Large intestine (tissue), 3 donors: ENCODE data around the gene CD300LF. TPM values are rescaled to one million over a fixed set of nuclear protein-coding genes. Genes with fewer than 3 reads are reported as not detected.

Experiments
- DNase-seq, 2 donors: peaks; one replicate each; pipeline versions ENCODE4 v3.0.0 to v3.0.0-alpha.2; 2013
- H3K27ac ChIP-seq: one replicate; pipeline ENCODE4 v1.5.1; 2013; ENCODE audit warnings: low read length
- H3K27me3 ChIP-seq: 2 replicates; pipeline ENCODE4 v1.6.1; 2013; ENCODE audit warnings: low read length; ENCODE audit not compliant: control insufficient read depth, insufficient read depth
- H3K36me3 ChIP-seq: 2 replicates; pipeline ENCODE4 v1.6.1; 2013; ENCODE audit warnings: low read length; ENCODE audit not compliant: control insufficient read depth, insufficient read depth
- H3K4me1 ChIP-seq: one replicate; pipeline ENCODE4 v1.6.1; 2013; ENCODE audit warnings: low read length; ENCODE audit not compliant: control insufficient read depth, insufficient read depth
- H3K4me3 ChIP-seq: one replicate; pipeline ENCODE4 v1.5.1; 2013; ENCODE audit warnings: low read length
- H3K9me3 ChIP-seq: one replicate; pipeline ENCODE4 v1.6.1; 2013; ENCODE audit warnings: mild to moderate bottlenecking, low read depth, low read length, moderate library complexity; ENCODE audit not compliant: control insufficient read depth
- WGBS: methylation state at CpG from one replicate; pipeline ENCODE4 v1.1.5; 2013; ENCODE audit warnings: low lambda C conversion rate; ENCODE audit not compliant: insufficient coverage; 5-methylcytosine and 5-hydroxymethylcytosine counted together
- polyA plus RNA-seq: library from polyadenylated mRNA; unstranded; fragments of 120-200 nt; gene quantifications from one replicate; pipeline ENCODE4 v1.2.1, GENCODE V29; 2013

The CD300LF gene
- polyA plus RNA-seq, 1 donor, result 2.2 TPM

DNA sequence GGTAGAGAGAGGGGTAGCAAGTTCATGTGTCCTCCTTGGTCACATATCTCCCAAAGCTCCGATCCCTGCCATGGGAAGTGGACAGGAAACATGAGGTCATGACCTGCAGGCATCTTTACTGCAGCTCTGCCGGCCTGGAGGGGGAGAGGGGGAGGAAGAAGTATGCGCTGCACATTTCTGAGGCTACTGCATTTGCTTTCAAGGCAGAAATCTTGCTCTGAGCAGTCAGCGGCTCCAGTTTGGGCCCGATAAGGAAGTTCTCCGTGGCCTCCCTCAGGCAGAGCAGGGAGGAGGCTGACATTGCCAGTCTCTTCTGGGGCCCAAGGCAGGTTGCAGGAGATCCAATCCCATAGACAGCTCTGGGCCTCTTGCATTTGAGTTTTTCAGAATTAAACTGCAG, 34.2 kb upstream of the CD300LF start:
- H3K9me3 ChIP-seq, result peaks cover 2% of the 10 kb centered on the region
- peak overlapping the region; percentile 56 for H3K27ac ChIP-seq
- WGBS, result no CpG with 5 or more reads among the region's 6 CpGs
- H3K4me3 ChIP-seq, result no peak overlapping the region
- H3K4me1 ChIP-seq, result peaks cover 54% of the 10 kb centered on the region
- peaks cover 5% of the 10 kb centered on the region for H3K36me3 ChIP-seq
- no peak for DNase-seq
- no peaks in the 10 kb centered on the region for H3K27me3 ChIP-seq

DNA sequence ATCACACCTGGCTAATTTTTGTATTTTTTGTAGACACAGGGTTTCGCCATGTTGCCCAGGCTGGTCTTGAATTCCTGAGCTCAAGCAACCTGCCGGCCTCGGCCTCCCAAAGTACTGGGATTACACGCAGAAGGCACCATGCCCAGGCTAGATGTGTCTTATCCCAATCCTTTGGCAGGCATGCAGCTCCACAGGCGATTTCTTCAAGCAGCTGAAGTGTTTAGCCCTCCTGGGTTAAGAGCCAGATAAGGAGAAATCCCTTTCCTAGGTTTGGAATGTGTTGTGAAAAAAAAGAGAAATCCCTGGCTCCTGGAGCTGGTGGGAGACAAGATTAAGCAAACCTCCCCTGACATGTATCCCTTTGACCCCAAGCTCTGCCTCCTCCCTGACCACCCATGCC, 33.7 kb upstream of the CD300LF start:
- Histone ChIP-seq H3K9me3 (peaks cover 2% of the 10 kb centered on the region), H3K36me3 (peaks cover 2% of the 10 kb centered on the region), H3K4me3 (no peak overlapping the region), H3K4me1 (peaks cover 54% of the 10 kb centered on the region), H3K27me3 (no peaks in the 10 kb centered on the region), H3K27ac (no peak overlapping the region)
- DNase-seq, result no peak
- 100% methylated on average over 2 of the region's 5 CpGs for WGBS

DNA sequence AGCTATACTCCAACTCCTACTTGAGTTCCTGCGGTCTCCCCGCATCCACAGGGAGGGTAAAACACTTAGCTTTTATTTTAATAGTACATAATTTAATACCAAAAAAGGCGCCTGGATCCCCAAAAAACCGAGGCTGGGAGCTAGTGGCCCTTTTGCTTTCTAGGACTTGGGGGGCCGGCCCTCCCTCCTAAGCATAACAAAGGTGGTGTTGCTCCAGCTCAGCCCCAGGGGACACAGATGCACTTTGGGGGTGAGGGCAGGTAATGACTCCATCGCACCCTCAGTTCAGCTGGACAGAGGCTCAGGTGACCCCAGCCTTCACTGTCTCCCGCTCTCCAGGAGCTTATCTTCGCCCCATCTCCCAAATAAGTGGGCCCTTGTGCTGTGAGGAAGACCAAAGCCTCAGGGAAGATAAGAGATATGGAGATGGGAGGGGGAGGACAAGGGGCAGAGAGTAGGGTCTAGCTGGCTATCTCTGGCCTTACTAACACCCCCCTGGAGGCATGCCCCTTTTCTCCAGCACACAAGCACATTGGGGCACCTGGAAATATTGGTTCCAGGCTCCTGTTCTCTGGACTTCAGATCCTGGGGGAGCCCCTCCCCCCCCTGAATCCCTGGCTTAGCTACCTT, 32.9 kb upstream of the CD300LF start:
- Histone ChIP-seq H3K36me3 (peaks cover 2% of the 10 kb centered on the region), H3K27me3 (no peaks in the 10 kb centered on the region), H3K27ac (no peak overlapping the region), H3K4me3 (no peak overlapping the region), H3K9me3 (peaks cover 2% of the 10 kb centered on the region), H3K4me1 (peaks cover 55% of the 10 kb centered on the region)
- DNase-seq, result no peak
- WGBS, result 100% methylated on average over 1 of the region's 8 CpGs

DNA sequence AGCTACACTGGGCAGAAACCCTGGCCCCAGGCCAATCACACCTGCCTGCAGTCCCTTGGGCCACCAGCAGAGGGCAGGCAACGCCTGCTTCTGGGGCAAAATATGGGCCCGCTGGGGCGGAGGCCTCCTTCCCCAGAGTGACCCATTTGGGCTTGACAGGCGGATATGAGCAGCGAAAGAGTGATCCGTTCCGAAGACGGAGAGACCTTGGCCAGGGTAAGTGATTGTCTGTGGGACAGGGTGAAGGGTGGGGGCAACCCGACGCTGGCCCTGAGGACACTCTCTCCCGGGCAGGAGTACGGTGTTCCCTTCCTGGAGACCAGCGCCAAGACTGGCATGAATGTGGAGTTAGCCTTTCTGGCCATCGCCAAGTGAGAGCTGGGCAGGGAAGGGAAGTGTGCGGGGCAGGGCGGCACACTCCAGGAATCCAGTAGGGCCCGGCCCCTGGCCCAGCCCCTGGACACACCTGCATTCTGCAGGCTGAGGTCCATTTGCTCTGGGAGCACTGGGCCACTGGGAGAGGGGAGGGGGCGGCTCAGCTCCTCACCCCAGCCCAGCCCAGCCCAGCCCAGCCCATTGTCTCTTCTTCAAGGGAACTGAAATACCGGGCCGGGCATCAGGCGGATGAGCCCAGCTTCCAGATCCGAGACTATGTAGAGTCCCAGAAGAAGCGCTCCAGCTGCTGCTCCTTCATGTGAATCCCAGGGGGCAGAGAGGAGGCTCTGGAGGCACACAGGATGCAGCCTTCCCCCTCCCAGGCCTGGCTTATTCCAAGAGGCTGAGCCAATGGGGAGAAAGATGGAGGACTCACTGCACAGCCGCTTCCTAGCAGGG, 32.2 kb upstream of the CD300LF start:
- WGBS, result no CpG with 5 or more reads among the region's 24 CpGs
- H3K36me3 ChIP-seq, result peaks cover 2% of the 10 kb centered on the region
- peak in 1 of 2 donors; percentile 73 for DNase-seq
- H3K27ac ChIP-seq, result no peak overlapping the region
- peaks cover 56% of the 10 kb centered on the region for H3K4me1 ChIP-seq
- no peak overlapping the region for H3K4me3 ChIP-seq
- no peaks in the 10 kb centered on the region for H3K27me3 ChIP-seq
- H3K9me3 ChIP-seq, result peaks cover 2% of the 10 kb centered on the region

DNA sequence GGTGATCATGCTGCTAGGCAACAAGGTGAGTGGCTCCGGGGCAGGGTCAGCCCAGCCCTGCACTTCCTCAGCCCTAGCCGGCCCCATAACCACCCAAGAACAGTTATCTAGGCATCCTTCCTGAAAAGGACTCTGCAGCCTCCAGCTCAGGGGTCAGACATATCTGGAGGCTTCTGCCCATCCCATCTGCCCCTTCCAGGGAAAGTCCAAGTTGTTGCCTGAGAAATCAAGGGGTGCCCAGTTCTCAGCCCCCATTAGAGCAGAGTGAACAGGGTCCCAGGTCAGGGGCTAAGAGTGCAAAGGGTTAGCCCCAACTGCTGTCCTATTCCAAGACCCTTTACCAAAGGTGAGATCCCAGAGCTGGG, 31.6 kb upstream of the CD300LF start:
- Histone ChIP-seq H3K27me3 (no peaks in the 10 kb centered on the region), H3K27ac (no peak overlapping the region), H3K36me3 (peaks cover under 1% of the 10 kb centered on the region), H3K4me1 (peaks cover 56% of the 10 kb centered on the region), H3K4me3 (no peak overlapping the region), H3K9me3 (peaks cover 2% of the 10 kb centered on the region)
- no CpG with 5 or more reads among the region's 2 CpGs for WGBS
- no peak for DNase-seq

DNA sequence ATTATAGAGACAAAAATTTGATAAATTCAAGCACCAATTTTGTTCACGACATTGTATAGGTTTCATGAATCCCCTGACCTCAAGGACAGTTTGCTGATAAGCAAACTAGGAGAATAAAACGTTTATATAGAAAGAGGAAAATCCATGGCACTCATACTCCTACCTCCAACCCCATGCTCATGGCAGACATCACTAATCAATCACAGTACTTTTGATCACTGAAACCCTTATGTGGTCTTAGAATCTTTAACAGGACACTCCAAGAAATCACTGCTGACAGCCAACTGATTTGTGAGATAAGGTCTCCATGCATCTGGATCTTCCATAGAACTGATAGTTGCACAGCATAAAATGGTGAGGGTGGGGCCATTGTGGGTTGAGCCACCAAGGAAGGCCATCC, 31.0 kb upstream of the CD300LF start:
- Histone ChIP-seq H3K4me1 (peaks cover 59% of the 10 kb centered on the region), H3K36me3 (no peaks in the 10 kb centered on the region), H3K27ac (no peak overlapping the region), H3K4me3 (no peak overlapping the region), H3K27me3 (no peaks in the 10 kb centered on the region), H3K9me3 (no peaks in the 10 kb centered on the region)
- no CpG with 5 or more reads among the region's 2 CpGs for WGBS
- no peak for DNase-seq

DNA sequence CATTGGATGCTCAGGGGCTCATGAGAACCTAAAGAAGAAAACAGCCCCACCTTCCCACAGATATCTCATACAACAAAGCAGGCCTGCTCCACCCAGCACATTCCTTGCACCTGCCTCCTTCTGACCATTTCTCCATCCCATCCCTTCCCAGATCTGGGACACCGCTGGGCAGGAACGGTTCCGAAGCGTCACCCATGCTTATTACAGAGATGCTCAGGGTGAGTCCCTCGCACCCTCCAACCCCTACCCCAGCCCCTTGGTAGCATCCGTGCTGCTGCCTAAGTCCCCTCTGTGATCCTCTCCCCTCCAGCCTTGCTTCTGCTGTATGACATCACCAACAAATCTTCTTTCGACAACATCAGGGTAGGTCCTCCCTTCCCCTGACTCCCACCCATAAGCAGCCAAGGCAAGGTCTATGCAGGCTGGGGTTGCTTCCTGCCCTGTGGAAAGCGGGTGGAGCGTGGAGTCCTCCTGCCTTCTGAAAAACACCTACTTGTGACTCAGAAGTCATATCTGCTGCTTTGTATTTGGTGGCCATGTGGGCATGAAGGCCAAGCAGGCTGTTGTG, 30.3 kb upstream of the CD300LF start:
- no CpG with 5 or more reads among the region's 9 CpGs for WGBS
- no peak overlapping the region for H3K27ac ChIP-seq
- no peaks in the 10 kb centered on the region for H3K9me3 ChIP-seq
- H3K4me1 ChIP-seq, result peaks cover 66% of the 10 kb centered on the region
- H3K27me3 ChIP-seq, result no peaks in the 10 kb centered on the region
- no peaks in the 10 kb centered on the region for H3K36me3 ChIP-seq
- no peak for DNase-seq
- no peak overlapping the region for H3K4me3 ChIP-seq

DNA sequence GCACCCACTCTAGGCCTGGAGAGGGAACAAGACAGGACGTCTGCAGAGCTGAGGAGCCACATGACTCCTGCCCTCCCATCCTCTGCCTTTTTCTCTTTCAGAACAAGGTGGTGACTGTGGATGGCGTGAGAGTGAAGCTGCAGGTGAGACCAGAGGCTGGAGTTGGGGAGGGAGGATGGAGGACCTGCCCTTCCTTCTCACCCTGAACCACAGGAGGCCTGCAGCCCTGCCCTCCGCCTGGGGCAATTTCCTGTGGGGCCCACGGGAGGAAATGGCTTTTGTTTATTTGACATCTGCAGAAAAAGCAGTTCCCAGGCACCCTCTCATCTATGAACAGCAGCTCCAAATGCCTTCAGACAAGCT, 29.4 kb upstream of the CD300LF start:
- H3K9me3 ChIP-seq, result no peaks in the 10 kb centered on the region
- H3K4me1 ChIP-seq, result peaks cover 67% of the 10 kb centered on the region
- H3K27ac ChIP-seq, result no peak overlapping the region
- H3K4me3 ChIP-seq, result no peak overlapping the region
- no peaks in the 10 kb centered on the region for H3K27me3 ChIP-seq
- WGBS, result no CpG with 5 or more reads among the region's 4 CpGs
- H3K36me3 ChIP-seq, result no peaks in the 10 kb centered on the region
- peak in 1 of 2 donors; percentile 65 for DNase-seq

DNA sequence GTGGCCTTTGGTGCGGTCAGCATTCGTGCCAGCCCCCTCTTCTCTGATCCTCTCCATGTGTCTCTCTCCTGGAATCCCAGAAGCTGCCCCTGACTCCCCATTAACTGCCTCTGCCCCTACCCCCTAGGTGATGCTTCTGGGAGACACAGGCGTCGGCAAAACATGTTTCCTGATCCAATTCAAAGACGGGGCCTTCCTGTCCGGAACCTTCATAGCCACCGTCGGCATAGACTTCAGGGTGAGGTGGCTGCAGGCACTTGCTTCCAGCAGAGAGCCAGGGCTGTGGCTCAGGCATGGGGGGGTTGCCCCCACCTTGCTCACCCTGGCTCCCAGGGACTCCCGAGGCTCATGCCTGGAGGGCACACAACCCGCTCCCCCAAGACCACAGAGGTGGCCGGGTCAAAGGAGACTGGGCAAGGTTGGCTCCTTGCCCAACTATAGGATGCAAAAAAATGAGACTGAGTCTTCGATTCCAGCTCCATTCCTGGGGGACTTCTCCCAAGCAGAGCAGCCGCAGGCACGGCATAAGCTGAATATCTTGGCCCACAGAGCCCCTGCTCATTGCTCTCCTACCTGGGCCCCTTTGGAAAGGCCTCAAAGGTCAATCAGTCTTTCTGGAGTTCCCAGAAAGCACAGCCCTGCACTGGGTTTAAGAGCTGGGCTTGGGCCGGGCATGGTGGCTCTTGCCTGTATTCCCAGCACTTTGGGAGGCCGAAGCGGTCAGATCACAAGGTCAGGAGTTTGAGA, 28.1 kb upstream of the CD300LF start:
- Histone ChIP-seq H3K4me3 (no peak overlapping the region), H3K9me3 (no peaks in the 10 kb centered on the region), H3K27ac (no peak overlapping the region), H3K4me1 (peaks cover 60% of the 10 kb centered on the region), H3K36me3 (no peaks in the 10 kb centered on the region), H3K27me3 (peaks cover 4% of the 10 kb centered on the region)
- WGBS, result no CpG with 5 or more reads among the region's 17 CpGs
- DNase-seq, result no peak

DNA sequence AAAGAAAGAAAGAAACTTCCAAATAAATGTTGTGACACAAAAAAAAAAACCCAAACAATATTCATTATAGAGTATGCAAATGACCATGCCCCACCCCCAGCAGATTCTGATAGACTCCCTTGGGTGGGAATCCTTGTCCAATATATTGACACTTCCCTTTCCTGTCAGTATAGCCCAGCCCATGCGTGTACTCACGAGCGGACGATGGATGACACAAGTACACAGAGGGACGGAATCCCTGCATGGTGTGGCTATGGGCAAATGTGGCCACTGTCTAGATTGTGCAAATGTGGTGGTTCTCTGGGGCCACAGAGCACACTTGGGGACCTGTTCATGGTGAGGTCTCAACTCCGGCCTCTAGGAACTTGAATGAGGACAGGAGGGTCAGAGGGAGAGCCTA, 27.4 kb upstream of the CD300LF start:
- H3K36me3 ChIP-seq, result no peaks in the 10 kb centered on the region
- no peaks in the 10 kb centered on the region for H3K9me3 ChIP-seq
- H3K4me1 ChIP-seq, result peaks cover 54% of the 10 kb centered on the region
- no peak for DNase-seq
- no peak overlapping the region for H3K4me3 ChIP-seq
- H3K27me3 ChIP-seq, result peaks cover 4% of the 10 kb centered on the region
- H3K27ac ChIP-seq, result no peak overlapping the region
- WGBS, result no CpG with 5 or more reads among the region's 6 CpGs
